Measurements from ENCODE around the gene FOXO3.

DNA sequence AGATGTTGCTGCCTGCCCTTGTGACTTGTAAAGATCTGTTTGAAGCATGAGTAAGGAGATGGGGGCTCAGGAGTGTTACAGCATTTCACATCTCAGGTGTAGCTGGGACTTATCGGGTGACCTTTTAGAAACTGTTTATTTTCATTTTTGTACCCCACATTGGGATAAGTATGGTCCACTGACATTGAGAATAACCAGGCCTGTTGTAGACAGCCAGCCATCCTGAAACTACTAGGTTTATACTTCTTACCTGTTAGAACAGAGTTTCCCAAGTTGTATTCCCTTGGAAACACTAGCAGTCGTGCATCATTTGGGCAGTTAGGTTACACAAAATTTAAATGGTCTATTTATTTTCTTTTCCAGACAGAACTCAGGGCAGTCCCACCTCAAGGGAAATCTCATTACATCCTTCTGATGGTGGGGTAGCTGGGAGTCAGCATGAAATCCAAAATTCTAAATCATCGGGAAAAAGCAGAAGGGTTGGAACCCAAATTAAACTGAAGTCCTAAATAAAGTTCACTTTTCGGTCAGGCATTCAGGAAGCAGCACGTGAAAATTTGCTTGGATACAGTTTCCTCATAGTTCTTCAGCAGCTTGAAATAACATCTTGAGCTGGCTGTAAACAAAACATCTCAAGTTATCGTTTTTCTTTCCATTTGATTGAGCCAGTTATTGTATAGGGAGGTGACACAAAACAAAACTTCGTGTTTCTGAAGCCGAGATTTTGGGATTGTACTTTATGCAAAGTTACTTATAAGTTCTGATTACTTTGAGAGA is 30.5 kb downstream of the FOXO3 start:
- TF ChIP-seq GATA2 (IDR thresholded peaks at IDR 0.05; ENCODE audit: low read depth, low read length) (no peak), GATA3 (IDR thresholded peaks at IDR 0.05; ENCODE audit: low read depth, low read length) (no peak)

Measured in SH-SY5Y (cell line).